CD14-positive monocyte (primary cell): ENCODE results near the gene TJAP1. TPM values are rescaled to one million over a fixed set of nuclear protein-coding genes. Genes with fewer than 3 reads are reported as not detected.
A peak's percentile ranks its signal among the peaks of the same experiment; 100 is the strongest.

ENCODE experiments used
- DNase-seq, 3 donors: peaks; one replicate each; pipeline ENCODE4 v3.0.0-alpha.2; 2011 to 2022
- H2AFZ ChIP-seq: 2 replicates; pipeline ENCODE4 v1.6.0; 2012; ENCODE audit warnings: mild to moderate bottlenecking, low read depth, low read length, inconsistent platforms; ENCODE audit not compliant: insufficient read depth, poor library complexity, severe bottlenecking
- H3K27ac ChIP-seq, 2 donors: 1 replicate in 1 of 2; 2 replicates in 1 of 2; pipeline ENCODE4 v1.5.1; 2012 to 2013; ENCODE audit warnings: low read length in 2 of 2, control low read depth in 1 of 2, inconsistent platforms in 1 of 2, low read depth in 1 of 2, mild to moderate bottlenecking in 1 of 2
- H3K27me3 ChIP-seq, 2 donors: one replicate each; pipeline versions ENCODE4 v1.6.0 to v1.6.1; 2011 to 2013; ENCODE audit warnings: low read length in 2 of 2; ENCODE audit not compliant: control insufficient read depth in 2 of 2, insufficient read depth in 2 of 2
- H3K36me3 ChIP-seq, 2 donors: replicated peaks in 1 of 2; 1 replicate in 1 of 2; 2 replicates in 1 of 2; pipeline versions ENCODE4 v1.5.1 to v1.6.1; 2012 to 2013; ENCODE audit warnings: low read length in 2 of 2, control low read depth in 1 of 2, inconsistent platforms in 1 of 2, mild to moderate bottlenecking in 1 of 2; ENCODE audit not compliant: insufficient read depth in 2 of 2, control insufficient read depth in 1 of 2
- H3K4me1 ChIP-seq, 2 donors: 1 replicate in 1 of 2; 2 replicates in 1 of 2; pipeline versions ENCODE4 v1.5.1 to v1.6.1; 2012 to 2013; ENCODE audit warnings: low read length in 2 of 2, control low read depth in 1 of 2, inconsistent platforms in 1 of 2, mild to moderate bottlenecking in 1 of 2, moderate library complexity in 1 of 2; ENCODE audit not compliant: insufficient read depth in 2 of 2, control insufficient read depth in 1 of 2
- H3K4me2 ChIP-seq: replicated peaks from 2 replicates; pipeline ENCODE3; 2012; ENCODE audit warnings: low read length, moderate library complexity, mild to moderate bottlenecking; ENCODE audit not compliant: poor library complexity, severe bottlenecking; ENCODE audit errors: extremely low read depth
- H3K4me3 ChIP-seq, 3 experiments: fragments of 200-600 bp in 1 of 3; sonication (generic) in 1 of 3; replicated peaks in 1 of 3; 1 replicate in 2 of 3; 2 replicates in 1 of 3; pipeline ENCODE4 v1.5.1; 2011 to 2013; ENCODE audit warnings: low read length in 3 of 3, mild to moderate bottlenecking in 3 of 3, control low read depth in 2 of 3, low read depth in 2 of 3, inconsistent platforms in 1 of 3, moderate library complexity in 1 of 3
- H3K79me2 ChIP-seq: 2 replicates; pipeline ENCODE4 v1.6.0; 2012; ENCODE audit warnings: mild to moderate bottlenecking, control low read depth, inconsistent platforms, low read length, moderate library complexity; ENCODE audit not compliant: insufficient read depth
- H3K9ac ChIP-seq: 2 replicates; pipeline ENCODE4 v1.6.0; 2017; ENCODE audit warnings: low read length, mild to moderate bottlenecking; ENCODE audit not compliant: insufficient read depth, poor library complexity, severe bottlenecking
- H3K9me3 ChIP-seq, 2 donors: replicated peaks in 1 of 2; 1 replicate in 1 of 2; 2 replicates in 1 of 2; pipeline versions ENCODE4 v1.5.1 to v1.6.1; 2012 to 2013; ENCODE audit warnings: low read length in 2 of 2, control low read depth in 1 of 2; ENCODE audit not compliant: control insufficient read depth in 1 of 2, insufficient read depth in 1 of 2
- H4K20me1 ChIP-seq: 2 replicates; pipeline ENCODE4 v1.6.0; 2012; ENCODE audit warnings: mild to moderate bottlenecking, low read length, control low read depth, moderate library complexity; ENCODE audit not compliant: insufficient read depth
- H3K27ac Mint-ChIP-seq, 7 donors: one replicate each; pipeline ENCODE4 v1.8.0; 2020; ENCODE audit warnings: mild to moderate bottlenecking in 7 of 7, mixed read lengths in 7 of 7, moderate library complexity in 6 of 7, inconsistent platforms in 2 of 7
- H3K27me3 Mint-ChIP-seq, 3 donors: one replicate each; pipeline ENCODE4 v1.8.0; 2021 to 2022; ENCODE audit warnings: low read depth in 3 of 3, mild to moderate bottlenecking in 3 of 3, mixed read lengths in 3 of 3, moderate library complexity in 3 of 3, inconsistent platforms in 1 of 3
- H3K36me3 Mint-ChIP-seq, 2 donors: one replicate each; pipeline ENCODE4 v1.8.0; 2020; ENCODE audit warnings: mixed read lengths in 2 of 2, inconsistent platforms in 1 of 2, mild to moderate bottlenecking in 1 of 2
- H3K4me1 Mint-ChIP-seq: one replicate; pipeline ENCODE4 v1.8.0; 2020; ENCODE audit warnings: mild to moderate bottlenecking, mixed read lengths
- H3K4me3 Mint-ChIP-seq, 2 donors: one replicate each; pipeline ENCODE4 v1.8.0; 2020; ENCODE audit warnings: mild to moderate bottlenecking in 2 of 2, mixed read lengths in 2 of 2, moderate library complexity in 1 of 2
- H3K9me3 Mint-ChIP-seq, 7 donors: one replicate each; pipeline ENCODE4 v1.8.0; 2020 to 2022; ENCODE audit warnings: mixed read lengths in 7 of 7, mild to moderate bottlenecking in 6 of 7, moderate library complexity in 6 of 7, inconsistent platforms in 2 of 7
- CTCF ChIP-seq: fragments of 200-600 bp; IDR thresholded peaks from one replicate; pipeline ENCODE4 v1.8.0; 2022; ENCODE audit warnings: antibody characterized with exemption, mild to moderate bottlenecking
- WGBS: methylation state at CpG from one replicate; pipeline ENCODE4 v1.1.5; 2013; ENCODE audit warnings: missing lambda C conversion rate; ENCODE audit not compliant: insufficient coverage; 5-methylcytosine and 5-hydroxymethylcytosine counted together
- intact Hi-C, 2 donors: fragments of 100-400 bp; cut with micrococcal nuclease; formaldehyde crosslinking; loops; one replicate each; pipeline versions ENCODE4 v1.15.0 to v1.15.1; 2023
- polyA plus RNA-seq, 3 donors: library from polyadenylated mRNA; depleted of rRNA in 1 of 3; unstranded in 2 of 3; stranded (reverse) in 1 of 3; fragments of 300-500 nt in 2 of 3; fragments of >200 nt in 1 of 3; fragmentation: Illumina TruSeq in 2 of 3; gene quantifications; 1 replicate in 2 of 3; 2 replicates in 1 of 3; pipeline ENCODE4 v1.2.3, GENCODE V29; 2012 to 2021

The TJAP1 gene
- polyA plus RNA-seq, 3 donors: 3.2 to 43.4 (median 3.2) TPM

GRCh38 chr6:43444036-43444435 is 33.3 kb upstream of the TJAP1 start:
- H3K27ac ChIP-seq: no peak overlapping the region
- peaks cover 78 to 97% of the 10 kb centered on the region in 2 donors for H3K36me3 Mint-ChIP-seq
- H2AFZ ChIP-seq: no peak overlapping the region
- H3K27ac Mint-ChIP-seq: peak overlapping the region in 1 of 7 donors; percentile 40
- no peaks in the 10 kb centered on the region for H3K27me3 Mint-ChIP-seq
- H3K4me1 Mint-ChIP-seq: no peaks in the 10 kb centered on the region
- 100% methylated on average over 8 of the region's 10 CpGs for WGBS
- peaks cover 81 to 97% of the 10 kb centered on the region in 2 donors for H3K36me3 ChIP-seq
- H3K4me2 ChIP-seq: no peak overlapping the region
- no peaks in the 10 kb centered on the region for H3K9me3 ChIP-seq
- H3K9ac ChIP-seq: no peak overlapping the region
- H3K79me2 ChIP-seq: no peaks in the 10 kb centered on the region
- no peaks in the 10 kb centered on the region for H4K20me1 ChIP-seq
- H3K9me3 Mint-ChIP-seq: no peaks in the 10 kb centered on the region
- H3K4me3 Mint-ChIP-seq: no peak overlapping the region
- no peaks in the 10 kb centered on the region for H3K27me3 ChIP-seq
- DNase-seq: no peak
- intact Hi-C loops: no loop called here
- no peaks in the 10 kb centered on the region for H3K4me1 ChIP-seq
- no peak for TF ChIP-seq CTCF
- no peak overlapping the region for H3K4me3 ChIP-seq

GRCh38 chr6:43444582-43444981 is 32.8 kb upstream of the TJAP1 start:
- intact Hi-C loops: no loop called here
- H3K4me3 ChIP-seq: no peak overlapping the region
- H3K27me3 ChIP-seq: no peaks in the 10 kb centered on the region
- no peak overlapping the region for H2AFZ ChIP-seq
- no peaks in the 10 kb centered on the region for H3K9me3 ChIP-seq
- H3K27me3 Mint-ChIP-seq: no peaks in the 10 kb centered on the region
- no peak overlapping the region for H3K9ac ChIP-seq
- H4K20me1 ChIP-seq: no peaks in the 10 kb centered on the region
- no peaks in the 10 kb centered on the region for H3K79me2 ChIP-seq
- H3K4me2 ChIP-seq: no peak overlapping the region
- H3K27ac Mint-ChIP-seq: peak overlapping the region in 1 of 7 donors; percentile 40
- no peak overlapping the region for H3K27ac ChIP-seq
- no peak for TF ChIP-seq CTCF
- H3K36me3 Mint-ChIP-seq: peaks cover 83 to 97% of the 10 kb centered on the region in 2 donors
- no peaks in the 10 kb centered on the region for H3K9me3 Mint-ChIP-seq
- no peak overlapping the region for H3K4me3 Mint-ChIP-seq
- DNase-seq: no peak
- no peaks in the 10 kb centered on the region for H3K4me1 ChIP-seq
- H3K36me3 ChIP-seq: peaks cover 86 to 97% of the 10 kb centered on the region in 2 donors
- no peaks in the 10 kb centered on the region for H3K4me1 Mint-ChIP-seq
- 100% methylated on average over 2 of the region's 8 CpGs for WGBS
